Right lobe of liver (tissue), 4 donors: ENCODE results near the gene PPP1R9A.

Experiments used
- CTCF ChIP-seq, 4 donors: fragments of 200-600 bp in 3 of 4; fragments of 450-650 bp in 1 of 4; IDR thresholded peaks; one replicate each; pipeline versions ENCODE4 v1.5.1 to v1.8.0; 2016 to 2022; ENCODE audit warnings: antibody characterized with exemption in 4 of 4, mild to moderate bottlenecking in 2 of 4
- POLR2A ChIP-seq: fragments of 450-650 bp; IDR thresholded peaks from one replicate; pipeline ENCODE4 v1.6.1; 2017; ENCODE audit warnings: antibody characterized with exemption, mild to moderate bottlenecking
- donor health status: DM: no; HTN: no; CAD: no.
- donor health status: DM: no; HTN: no; CAD: no.
- donor health status: DM: no; HTN: yes; CAD: no.

DNA sequence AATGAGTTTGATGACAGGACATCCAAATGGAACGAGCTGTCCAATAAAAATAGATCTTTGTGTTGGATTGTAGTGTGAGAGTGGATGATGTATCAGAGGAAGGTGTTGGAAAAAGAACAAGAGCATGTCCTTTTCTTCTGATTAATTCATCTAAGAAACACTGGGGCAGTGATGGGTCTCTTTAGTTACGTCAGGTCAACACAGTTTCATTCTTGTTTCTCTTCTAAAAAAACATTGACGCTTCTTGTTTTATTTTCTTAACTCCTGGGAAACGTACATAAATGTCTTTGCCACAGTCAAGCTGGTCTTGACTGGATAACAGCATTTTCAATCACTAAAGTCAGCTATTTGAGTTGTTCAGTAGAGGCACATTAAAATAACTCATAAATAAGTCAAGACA is 67.0 kb downstream of the PPP1R9A start:
- TF ChIP-seq POLR2A, result no peak
- no peak for TF ChIP-seq CTCF (IDR thresholded peaks at IDR 0.05)
